ENCODE data around the gene HIC1.
A peak's percentile ranks its signal among the peaks of the same experiment; 100 is the strongest.

The HIC1 gene

DNA sequence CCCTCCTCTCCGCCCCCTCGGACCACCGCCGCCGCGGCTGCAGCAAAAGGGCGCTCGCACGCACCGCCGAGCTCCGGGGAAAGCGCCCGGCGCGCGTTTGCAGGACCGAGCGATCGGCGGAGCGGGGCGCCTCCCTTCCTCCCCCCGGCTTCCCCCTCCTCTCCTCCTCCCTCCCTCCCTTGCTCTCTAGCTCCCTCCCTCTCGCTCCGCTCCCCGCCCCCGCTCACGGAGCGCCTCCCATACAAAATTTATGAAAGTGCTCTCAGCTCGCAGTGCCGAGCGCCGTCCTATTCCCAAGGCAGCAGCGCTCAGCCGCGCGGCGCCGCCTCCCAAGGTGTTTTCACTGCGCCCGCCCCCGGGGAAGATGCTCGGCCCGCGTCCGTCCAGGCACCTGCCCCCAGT, 29.7 kb upstream of the HIC1 start, which contains the start of gene RTN4RL1:
Gene RTN4RL1, minus strand, starts transcription at position 115 of the 402 bp plus-strand sequence. CDS start 469 bp downstream, outside the sequence.
- DNase-seq = peak; percentile 26 to 66

DNA sequence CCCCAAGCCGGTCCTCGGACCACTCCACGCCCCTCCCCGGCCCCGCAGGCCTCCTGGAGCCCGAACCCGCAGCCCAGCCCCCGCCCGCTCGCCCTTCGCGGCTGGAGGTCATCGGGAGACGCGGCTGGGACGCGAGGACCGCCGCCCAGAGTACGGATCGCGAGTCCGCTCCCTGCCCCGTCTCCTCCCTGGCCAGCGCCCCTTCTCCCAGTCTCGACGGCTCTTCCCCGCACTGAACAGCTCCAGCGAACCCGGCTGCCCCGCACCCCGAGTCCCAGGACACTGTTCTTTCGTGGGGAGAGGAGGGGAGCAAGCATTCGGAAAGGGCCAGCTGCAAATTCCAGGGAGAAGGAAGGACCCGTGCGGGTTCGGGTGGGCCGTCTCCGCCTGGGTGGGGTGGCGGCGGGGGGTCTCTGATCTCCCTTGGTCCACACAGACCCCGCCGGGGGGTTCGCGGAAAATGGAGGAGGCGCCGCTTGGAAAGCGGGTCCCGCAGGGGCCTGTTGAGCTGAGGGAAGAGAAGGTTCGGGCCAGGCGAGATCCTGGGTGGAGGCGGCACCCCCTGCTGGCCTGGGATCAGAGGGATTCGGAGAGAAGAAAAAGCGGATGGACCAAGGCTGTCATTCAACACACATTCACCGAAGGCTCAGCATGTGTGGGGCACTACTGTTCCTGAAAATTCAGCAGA, 29.1 kb upstream of the HIC1 start:
- peak; percentile 35 to 83 for DNase-seq

DNA sequence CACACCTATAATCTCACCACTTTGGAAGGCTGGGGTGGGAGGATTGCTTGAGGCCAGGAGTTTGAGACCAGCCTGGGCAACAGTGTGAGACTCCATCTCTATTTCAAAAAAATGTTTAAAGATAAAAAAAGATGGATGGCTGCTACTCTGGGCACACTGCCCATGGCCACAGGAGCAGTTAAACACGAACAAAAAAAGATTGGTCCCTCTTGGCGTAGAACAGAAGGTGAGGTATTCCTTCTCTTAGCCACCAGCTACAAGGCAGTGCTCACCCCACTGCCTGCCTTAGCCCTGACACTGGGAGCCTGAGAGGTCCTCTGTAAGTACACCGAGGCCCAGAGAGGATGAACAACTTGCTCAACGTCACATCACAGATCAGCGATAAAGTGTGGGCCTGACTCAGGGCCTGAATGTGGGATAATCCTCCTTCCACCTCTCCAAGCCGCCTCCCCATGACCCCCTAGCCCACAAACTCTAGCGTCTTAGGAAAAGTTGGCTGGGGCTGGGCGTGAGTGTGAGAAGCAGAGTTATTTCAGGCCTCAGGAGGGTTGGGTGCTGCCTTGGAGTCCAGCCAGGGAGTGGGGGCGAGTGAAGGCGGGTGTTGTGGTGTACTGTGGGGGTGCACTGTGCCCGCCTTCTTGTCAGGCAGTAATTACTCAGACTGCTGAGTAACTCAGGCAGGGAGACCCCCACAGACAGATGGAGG, 27.2 kb upstream of the HIC1 start:
- DNase-seq = no peak

DNA sequence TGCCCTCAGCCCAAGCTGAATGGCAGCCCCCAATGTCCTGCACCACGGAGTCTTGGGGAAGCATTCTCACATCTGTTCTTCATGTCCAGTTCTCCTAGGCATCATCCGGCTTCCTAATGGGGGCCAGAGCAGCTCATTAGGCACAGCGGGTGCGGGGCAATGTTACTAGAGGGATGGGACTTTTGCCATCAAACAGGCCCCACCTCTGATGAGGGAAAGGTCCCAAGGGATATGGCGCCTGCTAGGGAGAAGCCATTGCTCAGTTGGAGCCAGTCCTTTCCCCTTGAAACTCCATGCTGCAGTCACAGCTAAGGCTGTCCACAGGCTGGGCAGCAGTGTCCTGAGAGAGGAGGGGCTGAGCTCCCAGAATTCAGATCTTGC, 26.7 kb upstream of the HIC1 start:
- DNase-seq = no peak

DNA sequence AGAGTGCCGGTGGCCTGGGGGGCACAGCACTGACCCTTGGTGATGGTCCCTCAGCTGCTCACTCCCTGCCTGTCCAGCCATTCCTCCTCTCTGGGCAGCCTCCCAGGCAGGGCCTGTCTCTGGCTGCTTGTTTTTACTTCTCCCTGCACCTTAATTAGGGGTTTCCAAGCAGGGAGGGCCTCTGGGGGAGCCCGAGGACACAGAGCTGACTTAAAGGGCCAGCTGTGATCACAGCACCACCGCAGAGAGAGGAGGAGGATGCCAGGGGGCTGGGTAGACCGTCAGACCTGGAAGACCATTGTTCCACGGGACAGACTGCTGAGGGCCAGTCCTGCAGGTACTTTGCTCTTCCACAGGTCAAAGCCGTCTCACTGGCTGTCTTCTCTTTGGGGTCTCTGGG, 26.2 kb upstream of the HIC1 start:
- no peak for DNase-seq

DNA sequence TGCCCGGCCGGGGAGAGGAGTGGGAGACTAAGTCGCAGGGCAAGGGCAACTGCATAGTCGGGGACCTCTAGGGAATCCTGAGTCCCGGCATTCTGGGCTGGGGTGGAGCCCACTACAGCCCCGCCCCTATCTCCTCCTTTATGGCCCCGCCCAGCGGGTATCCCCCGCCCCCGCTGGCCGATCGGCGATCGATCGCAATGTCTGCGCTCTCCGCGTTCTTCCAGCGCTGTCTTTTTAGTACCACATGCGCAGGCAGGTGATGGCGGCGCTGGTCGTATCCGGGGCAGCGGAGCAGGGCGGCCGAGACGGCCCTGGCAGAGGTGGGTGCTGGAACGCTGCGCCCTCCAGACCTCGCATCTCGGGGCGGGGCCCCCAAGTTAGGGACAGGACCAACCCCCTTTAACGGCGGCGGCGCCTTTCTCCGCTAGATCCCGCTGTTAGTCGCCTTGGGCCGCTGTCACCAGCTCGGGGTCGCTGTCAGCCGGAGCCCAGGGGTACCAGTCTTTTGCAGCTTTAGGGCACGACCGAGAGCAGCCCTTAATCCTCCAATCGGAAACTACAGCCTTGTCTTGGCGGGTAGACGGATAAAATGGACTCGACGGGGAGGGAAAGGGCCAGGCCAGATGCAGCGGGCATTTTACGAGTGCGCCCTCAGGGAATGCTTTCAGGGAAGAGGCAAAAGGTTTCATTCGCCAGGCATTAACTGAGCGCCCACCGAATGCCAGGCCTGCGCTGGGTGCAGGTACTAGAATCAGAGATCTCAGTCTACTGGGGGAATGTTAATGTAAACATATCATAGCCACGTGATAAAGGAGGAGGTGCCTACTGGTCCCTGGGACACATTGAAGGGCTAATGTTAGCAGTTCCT, 24.8 kb upstream of the HIC1 start, which contains the start of gene DPH1:
Gene DPH1, plus strand, starts transcription at position 243 of the 868 bp plus-strand sequence. Its CDS starts 17 bp downstream, at position 260.
- DNase-seq = peak; percentile 64 to 88

DNA sequence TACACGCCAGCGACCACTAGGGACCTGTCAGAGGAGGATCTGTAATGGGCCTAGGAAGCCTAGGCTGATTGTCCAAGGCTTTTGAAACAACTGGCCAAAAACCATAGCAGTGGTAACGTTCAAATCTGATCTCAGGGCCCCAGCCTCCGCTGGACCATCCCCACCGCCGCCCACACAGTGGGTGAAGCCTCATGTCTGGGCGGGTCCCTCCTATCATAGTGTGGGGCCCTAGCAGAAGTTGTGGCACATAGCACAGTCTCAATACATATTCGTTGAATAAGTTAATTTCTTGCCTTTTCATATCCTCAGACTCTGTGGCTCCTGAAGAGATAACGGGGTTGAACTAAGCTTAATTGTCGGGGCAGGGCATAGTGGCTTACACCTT, 24.1 kb upstream of the HIC1 start:
- DNase-seq = no peak

DNA sequence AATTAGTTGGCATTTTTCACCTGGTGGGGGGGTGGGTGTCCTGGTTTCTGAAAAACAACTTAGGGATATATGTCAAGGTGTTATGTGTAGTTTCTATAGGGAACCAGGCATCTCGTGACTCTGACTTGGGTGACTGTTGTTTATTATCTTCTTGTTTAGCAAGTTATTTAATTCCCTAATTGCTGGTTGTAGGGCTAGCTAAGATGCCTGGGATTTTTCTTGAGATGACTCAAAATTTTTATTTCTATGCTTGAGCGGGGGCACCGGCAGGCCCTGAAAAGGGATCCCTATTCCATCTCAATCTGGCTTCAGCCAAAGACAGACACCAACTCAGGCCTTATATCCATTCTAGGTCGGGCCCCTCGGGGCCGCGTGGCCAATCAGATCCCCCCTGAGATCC, 21.8 kb upstream of the HIC1 start:
- DNase-seq = no peak

DNA sequence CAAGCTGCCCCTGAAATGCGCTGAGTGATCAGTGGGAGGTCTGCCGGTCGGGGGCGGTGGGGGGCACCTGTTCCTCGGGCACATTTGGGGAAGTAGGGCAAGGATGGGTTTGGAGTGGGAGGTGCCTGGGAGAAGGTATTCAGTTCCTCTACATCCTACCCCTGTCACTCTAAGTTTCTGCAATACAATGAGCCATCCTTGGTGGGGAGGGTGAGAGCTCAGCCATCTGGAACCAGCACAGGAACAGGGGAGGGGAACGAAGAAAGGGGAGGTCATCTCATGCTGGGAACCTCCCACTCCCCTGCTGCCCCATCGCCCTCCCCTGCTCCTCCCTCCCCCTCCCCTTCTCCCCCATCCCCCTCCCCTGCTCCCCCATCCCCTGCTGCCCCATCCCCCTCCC, 20.7 kb upstream of the HIC1 start:
- peak in 1 of 2 experiments; percentile 19 for DNase-seq

DNA sequence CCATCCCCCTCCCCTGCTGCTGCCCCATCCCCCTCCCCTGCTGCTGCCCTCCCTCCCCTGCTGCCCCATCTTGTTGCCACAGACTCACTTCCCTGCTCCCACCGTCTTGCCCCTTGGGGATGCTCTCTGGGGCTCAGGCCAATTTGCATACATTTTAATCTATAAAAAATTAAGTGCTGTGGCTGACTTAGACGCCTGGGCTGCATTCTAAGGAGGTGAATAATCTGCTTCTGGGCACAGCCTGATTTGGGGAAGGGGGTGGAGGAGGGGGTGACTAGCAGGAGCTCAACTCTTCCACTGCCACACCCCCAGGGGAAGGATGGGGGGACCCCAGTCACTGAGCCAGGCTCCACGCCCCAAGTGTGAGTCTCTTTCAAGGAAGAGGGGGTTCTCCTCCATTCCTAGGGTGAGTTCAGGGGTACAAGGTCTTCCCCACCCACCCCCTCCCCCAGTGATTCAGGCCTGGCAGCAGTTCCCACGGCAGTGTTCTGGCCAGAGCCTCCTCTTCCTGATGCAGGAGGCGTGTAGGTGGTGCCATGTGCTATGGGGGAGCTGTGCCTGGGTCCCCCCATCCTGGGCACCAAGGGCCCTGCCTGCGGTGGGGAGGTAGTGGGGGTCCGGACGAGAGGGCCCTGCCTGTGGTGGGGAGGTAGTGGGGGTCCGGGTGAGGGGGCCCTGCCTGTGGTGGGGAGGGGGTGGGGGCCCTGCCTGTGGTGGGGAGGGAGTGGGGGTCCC, 19.9 kb upstream of the HIC1 start:
- peak in 1 of 2 experiments; percentile 44 for DNase-seq

DNA sequence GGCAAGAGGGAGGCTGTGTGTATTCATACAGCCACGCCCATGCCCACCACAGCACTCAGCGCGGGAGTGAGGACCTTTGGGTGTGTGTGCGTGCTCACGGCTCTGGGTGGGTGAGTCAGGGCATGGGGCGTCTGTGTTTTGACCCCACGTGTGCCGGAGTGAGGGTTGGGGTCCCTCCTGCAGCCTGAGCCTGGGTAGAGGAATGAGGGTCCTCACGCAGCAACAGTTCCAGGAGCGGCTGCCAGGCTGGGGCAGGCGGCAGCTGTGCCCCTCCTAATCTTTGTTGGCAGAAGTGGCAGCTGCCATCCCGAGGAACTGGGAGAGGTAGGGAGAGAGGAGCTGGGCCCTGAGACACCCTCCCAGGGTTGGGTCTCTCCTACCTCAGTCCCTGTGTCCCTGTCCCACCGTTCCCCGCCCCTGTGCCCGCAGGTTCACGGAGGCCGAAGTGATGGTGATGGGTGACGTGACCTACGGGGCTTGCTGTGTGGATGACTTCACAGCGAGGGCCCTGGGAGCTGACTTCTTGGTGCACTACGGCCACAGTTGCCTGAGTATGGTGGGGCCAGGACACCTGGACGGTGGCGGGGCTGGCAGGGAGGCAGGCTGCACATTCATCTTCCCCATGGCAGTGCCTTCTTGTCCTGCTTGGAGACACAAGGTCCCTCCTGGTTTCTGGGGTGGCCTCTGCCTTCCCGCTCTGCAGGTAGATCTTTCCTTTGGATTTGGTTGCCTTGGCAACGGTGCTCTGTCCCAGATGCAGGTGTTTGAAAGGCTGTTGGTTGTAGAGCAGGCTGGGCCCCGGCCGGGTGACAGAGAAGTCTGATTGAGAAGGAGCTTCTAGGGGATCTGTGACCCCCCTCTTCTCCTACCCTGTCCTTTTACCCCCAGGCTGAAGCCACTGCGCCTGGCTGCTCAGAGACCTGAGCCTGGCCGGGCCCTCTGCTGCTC, 19.1 kb upstream of the HIC1 start:
- no peak for DNase-seq

DNA sequence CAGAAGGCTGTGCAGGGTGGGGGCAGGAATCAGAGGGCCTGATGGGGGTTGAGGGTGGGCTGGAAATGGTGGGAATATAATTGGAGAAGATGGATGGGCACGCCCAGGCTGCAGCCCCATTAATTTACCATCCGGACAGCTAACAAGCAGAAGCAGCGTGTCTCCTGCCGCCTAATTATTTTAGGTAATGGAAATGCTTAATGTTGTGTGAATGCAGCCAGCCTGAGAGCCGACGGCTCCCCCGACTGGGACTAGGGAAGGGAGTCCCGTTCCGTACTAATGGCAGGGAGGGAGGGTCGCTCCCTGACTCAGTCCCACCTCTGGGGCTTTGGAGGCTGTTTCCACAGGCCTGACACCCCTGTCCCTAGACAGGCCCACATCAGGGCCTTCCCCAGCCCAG, 17.7 kb upstream of the HIC1 start:
- DNase-seq = no peak

DNA sequence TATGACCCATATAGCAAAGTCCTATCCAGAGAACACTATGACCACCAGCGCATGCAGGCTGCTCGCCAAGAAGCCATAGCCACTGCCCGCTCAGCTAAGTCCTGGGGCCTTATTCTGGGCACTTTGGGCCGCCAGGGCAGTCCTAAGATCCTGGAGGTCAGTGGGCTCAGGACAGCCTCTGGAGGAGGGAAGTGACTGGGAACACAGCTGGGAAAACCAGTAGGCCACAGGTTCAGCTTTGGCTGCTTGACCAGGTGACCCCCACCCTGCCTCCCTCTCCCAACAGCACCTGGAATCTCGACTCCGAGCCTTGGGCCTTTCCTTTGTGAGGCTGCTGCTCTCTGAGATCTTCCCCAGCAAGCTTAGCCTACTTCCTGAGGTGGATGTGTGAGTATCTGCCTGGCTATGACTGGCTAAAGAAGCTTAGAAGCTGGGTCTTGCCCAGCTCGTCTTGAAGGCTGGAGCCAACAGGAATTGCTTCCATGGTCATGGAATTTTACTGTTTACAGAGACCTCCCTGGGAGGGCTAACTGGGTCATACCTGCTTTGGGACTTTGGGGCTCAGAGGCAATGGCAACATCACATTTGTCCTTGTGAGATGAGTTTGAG, 14.6 kb upstream of the HIC1 start:
- DNase-seq = no peak

DNA sequence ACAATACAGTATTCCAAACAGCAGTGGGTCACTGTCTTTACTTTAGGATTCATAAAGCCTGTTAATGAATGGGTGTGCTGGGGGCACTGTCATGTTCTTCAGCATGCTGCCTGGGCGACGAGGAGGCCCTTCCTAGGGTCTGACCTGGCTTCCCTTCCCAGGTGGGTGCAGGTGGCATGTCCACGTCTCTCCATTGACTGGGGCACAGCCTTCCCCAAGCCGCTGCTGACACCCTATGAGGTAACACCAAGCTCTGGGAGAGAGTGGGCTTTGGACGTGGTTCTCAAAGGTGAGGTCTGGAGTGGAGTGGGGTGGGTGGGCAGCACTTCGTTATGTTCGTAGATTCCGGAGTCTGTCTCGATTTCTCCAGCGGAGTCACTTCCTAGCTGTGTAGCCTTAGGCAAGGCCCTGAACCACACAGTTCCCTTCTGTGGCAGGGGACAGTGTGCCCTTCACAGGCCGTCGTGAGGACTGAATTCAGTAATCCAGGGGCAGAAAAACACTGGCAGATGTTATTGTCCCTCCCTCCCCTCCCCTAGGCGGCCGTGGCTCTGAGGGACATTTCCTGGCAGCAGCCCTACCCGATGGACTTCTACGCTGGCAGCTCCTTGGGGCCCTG, 13.9 kb upstream of the HIC1 start:
- no peak for DNase-seq

DNA sequence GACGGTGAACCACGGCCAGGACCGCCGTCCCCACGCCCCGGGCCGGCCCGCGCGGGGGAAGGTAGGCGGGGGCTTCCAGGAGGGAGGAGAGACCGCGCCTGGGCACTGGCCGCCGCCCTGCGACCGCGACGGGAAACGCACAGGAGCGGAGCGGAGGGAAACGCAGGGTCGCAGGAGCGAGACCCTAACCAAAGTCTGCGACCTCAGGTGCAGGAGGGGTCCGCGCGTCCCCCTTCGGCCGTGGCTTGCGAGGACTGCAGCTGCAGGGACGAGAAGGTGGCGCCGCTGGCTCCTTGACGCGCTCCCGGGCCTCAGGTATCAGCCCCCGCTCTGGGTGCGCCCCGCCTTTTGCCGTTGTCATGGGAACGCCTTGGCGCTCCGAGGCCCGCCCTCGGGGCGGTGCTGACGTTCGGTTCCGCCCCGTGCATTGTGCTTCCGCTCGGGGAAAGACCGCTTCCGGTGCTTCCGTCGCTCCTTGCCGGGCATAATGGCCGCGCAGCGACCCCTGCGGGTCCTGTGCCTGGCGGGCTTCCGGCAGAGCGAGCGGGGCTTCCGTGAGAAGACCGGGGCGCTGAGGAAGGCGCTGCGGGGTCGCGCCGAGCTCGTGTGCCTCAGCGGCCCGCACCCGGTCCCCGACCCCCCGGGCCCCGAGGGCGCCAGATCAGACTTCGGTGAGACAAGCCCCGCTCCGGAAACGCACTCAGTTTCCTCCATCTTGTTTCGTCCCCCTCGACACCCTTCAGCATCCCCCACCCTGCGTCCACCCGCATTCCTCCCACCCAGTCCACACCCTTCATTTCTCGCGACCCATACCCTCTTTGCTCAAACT, 13.1 kb upstream of the HIC1 start, which contains the start of gene OVCA2:
Gene OVCA2, plus strand, starts transcription at position 462 of the 829 bp plus-strand sequence. Its CDS starts 26 bp downstream, at position 488.
- DNase-seq = peak; percentile 70 to 95

DNA sequence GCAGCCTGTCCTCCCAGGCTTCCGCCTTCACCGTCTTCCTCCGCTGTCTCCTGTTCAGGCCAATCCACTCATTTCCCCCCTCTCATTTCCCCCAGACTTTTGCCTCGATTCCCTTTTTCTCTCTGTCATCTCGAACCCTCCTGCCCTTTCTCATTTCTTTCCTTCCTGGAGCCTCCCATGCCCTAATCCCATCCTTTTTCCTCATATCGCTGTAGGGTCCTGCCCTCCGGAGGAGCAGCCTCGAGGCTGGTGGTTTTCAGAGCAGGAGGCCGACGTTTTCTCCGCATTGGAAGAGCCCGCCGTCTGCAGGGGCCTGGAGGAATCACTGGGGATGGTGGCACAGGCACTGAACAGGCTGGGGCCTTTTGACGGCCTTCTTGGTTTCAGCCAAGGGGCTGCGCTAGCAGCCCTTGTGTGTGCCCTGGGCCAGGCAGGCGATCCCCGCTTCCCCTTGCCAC, 12.5 kb upstream of the HIC1 start:
- DNase-seq = peak in 1 of 2 experiments; percentile 45

DNA sequence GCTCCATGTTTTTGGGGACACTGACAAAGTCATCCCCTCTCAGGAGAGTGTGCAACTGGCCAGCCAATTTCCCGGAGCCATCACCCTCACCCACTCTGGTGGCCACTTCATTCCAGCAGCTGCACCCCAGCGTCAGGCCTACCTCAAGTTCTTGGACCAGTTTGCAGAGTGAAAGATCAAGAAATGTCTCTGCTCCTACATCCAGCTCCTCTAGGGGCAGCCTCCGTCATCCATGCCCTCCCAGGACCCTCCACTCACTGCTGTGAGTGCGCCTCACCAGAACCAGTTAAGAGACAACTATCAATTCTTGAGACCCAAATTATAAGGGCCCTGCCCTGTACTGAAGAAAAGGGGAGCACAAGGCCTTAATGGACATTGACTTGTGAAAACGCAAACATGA, 12.0 kb upstream of the HIC1 start:
- DNase-seq = no peak

DNA sequence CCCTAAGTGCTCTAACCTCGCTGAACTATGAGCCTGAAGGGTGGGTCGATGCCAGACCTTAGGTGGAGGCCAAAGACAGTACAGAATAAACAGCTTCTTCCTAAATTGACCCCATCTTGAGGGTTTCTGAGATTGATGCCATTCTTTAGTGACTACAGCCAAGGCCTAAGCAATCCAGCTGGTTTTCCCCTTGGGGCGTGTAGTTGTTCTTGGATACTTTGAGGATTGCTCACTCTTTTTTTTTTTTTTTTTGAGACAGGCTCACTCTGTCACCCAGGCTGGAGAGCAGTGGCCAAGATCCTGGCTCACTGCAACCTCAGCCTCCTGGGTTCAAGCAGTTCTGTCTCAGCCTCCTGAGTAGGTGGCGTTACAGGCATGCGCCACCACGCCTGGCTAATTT, 11.1 kb upstream of the HIC1 start:
- no peak for DNase-seq

DNA sequence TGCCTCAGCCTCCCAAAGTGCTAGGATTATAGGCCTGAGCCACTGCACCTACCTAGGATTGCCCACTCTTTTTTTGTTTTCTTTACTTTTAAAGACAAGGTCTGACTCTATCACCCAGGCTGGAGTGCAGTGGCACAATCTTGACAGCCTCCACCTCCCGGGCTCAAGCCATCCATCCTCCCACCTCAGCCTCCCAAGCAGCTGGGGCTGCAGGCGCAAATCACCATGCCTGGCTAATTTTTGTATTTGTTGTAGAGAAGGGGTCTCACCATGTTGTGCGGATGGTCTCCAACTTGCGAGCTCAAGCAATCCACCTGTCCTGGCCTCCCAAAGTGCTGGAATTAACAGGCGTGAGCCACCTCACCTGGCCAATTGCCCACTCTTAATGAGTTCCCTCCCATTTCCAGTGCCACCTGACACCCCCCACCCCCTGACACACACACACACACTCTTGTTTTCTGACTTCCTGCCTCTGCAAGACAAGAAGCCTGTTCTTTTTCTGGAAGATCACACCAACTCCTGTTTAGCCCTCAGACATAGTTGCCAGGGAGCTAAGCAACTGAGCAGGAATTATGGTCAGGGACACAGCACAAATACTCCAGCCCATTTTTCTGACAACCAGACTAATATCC, 10.5 kb upstream of the HIC1 start:
- no peak for DNase-seq

Measured in NCI-H526 (cell line).